ENCODE results near the gene PHC2. TPM values are rescaled to one million over a fixed set of nuclear protein-coding genes. Genes with fewer than 3 reads are reported as not detected.
A peak's percentile ranks its signal among the peaks of the same experiment; 100 is the strongest.

Gene PHC2
- total RNA-seq, 1 experiment from 2014 or later, result 9.4 TPM

DNA sequence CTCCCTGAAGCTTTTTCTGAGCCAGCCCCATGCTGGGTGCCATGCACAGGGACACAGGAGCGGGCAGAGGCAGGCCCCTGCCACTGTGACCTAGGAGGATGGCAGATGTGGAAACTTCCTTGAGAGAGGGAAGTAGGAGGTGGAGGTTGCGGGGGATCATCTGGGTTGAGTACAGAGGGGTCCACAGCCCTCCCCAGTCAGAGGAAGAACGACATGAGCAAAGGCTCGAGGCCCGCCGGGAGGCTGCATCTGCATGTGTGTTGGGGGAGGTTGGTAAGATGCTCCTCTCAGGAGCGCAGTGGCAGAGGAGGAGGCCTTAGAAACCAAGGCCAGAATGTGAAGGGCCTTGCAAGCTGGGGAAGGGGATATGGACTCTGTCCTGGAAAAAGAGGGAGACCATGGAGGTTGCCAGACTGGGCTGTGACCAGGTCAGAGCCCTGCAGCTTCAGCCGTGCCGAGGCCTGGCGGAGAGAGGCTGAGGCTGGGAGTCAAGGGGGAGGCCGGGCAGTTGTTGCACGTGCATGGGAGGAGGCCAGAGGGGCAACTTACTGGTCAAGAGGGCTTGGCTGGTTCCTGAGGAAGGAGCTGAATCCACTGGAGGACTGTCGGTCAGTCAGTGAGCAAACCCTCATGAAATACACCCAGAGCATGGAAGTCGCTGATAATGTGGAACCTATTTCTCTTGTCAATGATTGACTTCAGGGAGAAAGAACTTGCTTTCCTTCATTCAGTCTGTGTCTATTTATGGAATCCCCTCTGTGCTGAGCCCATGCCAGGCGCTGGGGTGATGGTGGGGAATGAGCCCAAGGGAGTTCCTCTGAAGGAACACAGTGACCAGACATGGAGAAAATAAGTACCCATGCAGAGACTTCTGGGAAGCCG, 141.7 kb downstream of the PHC2 start:
- TF ChIP-seq CTCF (conservative IDR thresholded peaks at IDR 0.05), result no peak
- H3K14ac ChIP-seq (ENCODE audit: insufficient read depth, low read length), result no peak overlapping the region

More for the DNA sequence above, 141.7 kb downstream of the PHC2 start:
- Mint-ChIP-seq H3K36me3 (ENCODE audit: insufficient read depth in 1 of 3, low read depth in 3 of 3) (peaks cover 14 to 26% (median 25%) of the 10 kb centered on the region in 3 experiments; a peak in 6 of 7 replicates), H3K9me3 (no peaks in the 10 kb centered on the region; a peak in 1 of 5 replicates), H3K27ac (peak overlapping the region; percentile 6 to 31 (median 23); a peak in 4 of 7 replicates), H3K4me3 (no peak overlapping the region), H3K27me3 (ENCODE audit: low read depth) (no peaks in the 10 kb centered on the region; the same call in 1 of the 2 replicates), H3K4me1 (no peaks in the 10 kb centered on the region)
- Histone ChIP-seq H3K18ac (ENCODE audit: insufficient read length, low read depth, low read length) (no peak overlapping the region), H4K5ac (ENCODE audit: insufficient read length, low read depth, low read length) (no peak overlapping the region), H2BK15ac (ENCODE audit: low read depth, low read length) (no peak overlapping the region), H3K23me2 (ENCODE audit: insufficient read length, low read depth, low read length, poor library complexity, severe bottlenecking) (no peaks in the 10 kb centered on the region), H3K4ac (ENCODE audit: low read depth, low read length) (no peak overlapping the region), H4K8ac (replicated peaks; ENCODE audit: insufficient read length, low read depth, low read length) (no peak overlapping the region), H3T11ph (ENCODE audit: low read length) (no peak overlapping the region), H3K79me1 (ENCODE audit: insufficient read depth, low read depth, low read length, poor library complexity, severe bottlenecking) (no peaks in the 10 kb centered on the region), H4K91ac (ENCODE audit: insufficient read length, low read depth, low read length) (no peak overlapping the region), H2AK5ac (ENCODE audit: insufficient read length, low read length) (no peak overlapping the region), H3K23ac (ENCODE audit: insufficient read length, low read depth, low read length) (no peak overlapping the region), H2AFZ (ENCODE audit: low read length) (no peak overlapping the region), H3K4me1 (ENCODE audit: insufficient read depth, low read length) (no peaks in the 10 kb centered on the region), H2BK20ac (ENCODE audit: low read depth, low read length, poor library complexity, severe bottlenecking) (no peak overlapping the region), H3K9me3 (ENCODE audit: control insufficient read depth, low read depth, low read length) (no peaks in the 10 kb centered on the region), H2BK5ac (ENCODE audit: insufficient read length, low read length) (no peak overlapping the region), H3K27ac (ENCODE audit: insufficient read length, low read depth, low read length) (no peak overlapping the region), H3K79me2 (ENCODE audit: insufficient read depth, low read length) (no peaks in the 10 kb centered on the region), H3K27me3 (ENCODE audit: insufficient read depth, low read length) (no peaks in the 10 kb centered on the region), H4K20me1 (ENCODE audit: control insufficient read depth, insufficient read depth, insufficient read length) (no peaks in the 10 kb centered on the region), H2BK12ac (ENCODE audit: insufficient read length, low read depth, low read length) (no peak overlapping the region), H3K9ac (ENCODE audit: extremely low read depth, insufficient read length, low read length) (no peak overlapping the region), H3K4me2 (ENCODE audit: insufficient read depth, insufficient read length, low read length) (no peak overlapping the region), H3K56ac (ENCODE audit: insufficient read length, low read depth, low read length) (no peak overlapping the region), H2BK120ac (ENCODE audit: low read depth, low read length, poor library complexity, severe bottlenecking) (no peak overlapping the region)
- WGBS (ENCODE audit: extremely low coverage, insufficient read length, low lambda C conversion rate), result no CpG with 5 or more reads among the region's 16 CpGs
- DNase-seq, result no peak

All from H9 (cell line).